K562 (cell line): ENCODE results near the gene ZBTB20. TPM values are rescaled to one million over a fixed set of nuclear protein-coding genes. Genes with fewer than 3 reads are reported as not detected.

Source experiments
- ATAC-seq: fragments of 200-7000 bp; cut with Tn5 transposase; 3 replicates; pipeline ENCODE4 v1.9.1; 2020; ENCODE audit warnings: moderate library complexity
- BruUV-seq: library from RNA; stranded (reverse); fragments of 400-500 nt; replicated peaks from 2 replicates; lab custom pipeline; 2021; lab: Mats Ljungman, UMichigan
- CTCF ChIA-PET: fragments of 300-600 bp; formaldehyde crosslinking; extraction: SDS; loops from one replicate; lab custom pipeline; 2021; ENCODE audit warnings: low intra/inter-chr PET ratio; lab: Yijun Ruan, JAX
- POLR2A ChIA-PET: fragments of 300-600, 350-650 bp; sonication (Branson Sonifier 250); formaldehyde crosslinking; extraction: SDS; loops from one replicate; lab custom pipeline; 2021; ENCODE audit warnings: antibody characterized with exemption, inconsistent platforms; lab: Yijun Ruan, JAX
- DNase-seq, 4 experiments: peaks; one replicate each; pipeline versions ENCODE4 v3.0.0 to v3.0.0-alpha.2; 2011 to 2018; ENCODE audit warnings: low spot score in 3 of 4, mixed read lengths in 3 of 4; ENCODE audit errors: extremely low read depth in 1 of 4
- FAIRE-seq: peaks from 2 replicates; lab custom pipeline; 2011; peaks lifted over from hg19 to GRCh38; lab: Jason Lieb, UNC
- H2AFZ ChIP-seq: 2 replicates; pipeline ENCODE4 v1.6.0; 2011; ENCODE audit warnings: low read depth, low read length, control low read depth, inconsistent platforms
- H3K27ac ChIP-seq: fragments of 200-600 bp; 3 replicates; pipeline ENCODE4 v1.8.0; 2011; ENCODE audit warnings: low read depth, mild to moderate bottlenecking, control low read depth, inconsistent platforms, low read length, moderate library complexity, mixed read lengths; ENCODE audit errors: extremely low read depth
- H3K27me3 ChIP-seq, 2 experiments: fragments of 300-600 bp in 1 of 2; 2 replicates in 1 of 2; 3 replicates in 1 of 2; pipeline versions ENCODE4 v1.6.0 to v1.8.0; 2011; ENCODE audit warnings: inconsistent platforms in 2 of 2, low read length in 2 of 2, mild to moderate bottlenecking in 1 of 2, mixed read lengths in 1 of 2, moderate library complexity in 1 of 2; ENCODE audit not compliant: control insufficient read depth in 2 of 2, insufficient read depth in 2 of 2
- H3K36me3 ChIP-seq: fragments of 300-600 bp; 3 replicates; pipeline ENCODE4 v1.8.0; 2011; ENCODE audit warnings: mild to moderate bottlenecking, low read length, inconsistent platforms; ENCODE audit not compliant: control insufficient read depth, insufficient read depth
- H3K4me1 ChIP-seq, 2 experiments: fragments of 200-600 bp in 1 of 2; replicated peaks in 1 of 2; 2 replicates in 1 of 2; 3 replicates in 1 of 2; pipeline versions ENCODE4 v1.5.1 to v1.8.0; 2011; ENCODE audit warnings: inconsistent platforms in 2 of 2, low read length in 2 of 2, mild to moderate bottlenecking in 1 of 2, mixed read lengths in 1 of 2, moderate library complexity in 1 of 2; ENCODE audit not compliant: control insufficient read depth in 2 of 2, insufficient read depth in 2 of 2
- H3K4me2 ChIP-seq: 2 replicates; pipeline ENCODE4 v1.6.1; 2011; ENCODE audit warnings: low read length, control low read depth, inconsistent platforms, mixed read lengths; ENCODE audit not compliant: insufficient read depth
- H3K4me3 ChIP-seq: fragments of 200-600 bp; sonication (generic), shearing (Covaris generic); 2 replicates; pipeline ENCODE4 v1.5.1; 2016; ENCODE audit warnings: control low read depth, inconsistent platforms
- H3K79me2 ChIP-seq: fragments of 200-600 bp; 3 replicates; pipeline ENCODE4 v1.8.0; 2011; ENCODE audit warnings: low read length, inconsistent platforms; ENCODE audit not compliant: control insufficient read depth, insufficient read depth
- H3K9ac ChIP-seq, 2 experiments: 2 replicates each; pipeline versions ENCODE4 v1.6.0 to v1.6.1; 2011; ENCODE audit warnings: low read depth in 2 of 2, low read length in 2 of 2, control low read depth in 1 of 2, inconsistent platforms in 1 of 2, mild to moderate bottlenecking in 1 of 2, mixed read lengths in 1 of 2; ENCODE audit not compliant: insufficient read depth in 1 of 2
- H3K9me1 ChIP-seq: one replicate; pipeline ENCODE4 v1.6.0; 2011; ENCODE audit warnings: inconsistent platforms, mild to moderate bottlenecking, low read length, moderate library complexity; ENCODE audit not compliant: control insufficient read depth, insufficient read depth
- H3K9me3 ChIP-seq: replicated peaks from 2 replicates; pipeline ENCODE4 v1.5.1; 2011; ENCODE audit warnings: low read depth, low read length, inconsistent platforms; ENCODE audit not compliant: control insufficient read depth, insufficient read depth
- H4K20me1 ChIP-seq: replicated peaks from 2 replicates; pipeline ENCODE4 v1.6.1; 2011; ENCODE audit warnings: low read length, inconsistent platforms, mixed read lengths; ENCODE audit not compliant: control insufficient read depth, insufficient read depth
- ATF7 ChIP-seq: fragments of 450-650 bp; IDR thresholded peaks from 2 replicates; pipeline ENCODE4 v1.7.1; 2014; ENCODE audit warnings: mild to moderate bottlenecking, moderate library complexity
- ETV6 ChIP-seq, 3 experiments: fragments of 150-350 bp in 1 of 3; sonication (generic) in 1 of 3; formaldehyde crosslinking in 1 of 3; IDR thresholded peaks; 2 replicates each; pipeline versions ENCODE4 v1.6.1 to v1.8.0; 2014 to 2022; ENCODE audit warnings: borderline replicate concordance in 2 of 3, low read depth in 2 of 3, antibody characterized with exemption in 1 of 3, low read length in 1 of 3, mild to moderate bottlenecking in 1 of 3, missing genetic modification reagents in 1 of 3
- FOXM1 ChIP-seq, 2 experiments: fragments of 450-650 bp in 1 of 2; sonication (generic) in 1 of 2; formaldehyde crosslinking in 1 of 2; IDR thresholded peaks; 2 replicates each; pipeline versions ENCODE4 v1.6.1 to v1.9.0; 2017 to 2022; ENCODE audit warnings: low read depth in 2 of 2, mild to moderate bottlenecking in 2 of 2, missing genetic modification reagents in 1 of 2, moderate library complexity in 1 of 2
- LCOR ChIP-seq: sonication (generic); formaldehyde crosslinking; IDR thresholded peaks from 2 replicates; pipeline ENCODE4 v1.8.0; 2022; ENCODE audit warnings: mild to moderate bottlenecking, missing genetic modification reagents
- MECOM ChIP-seq: fragments of 250-450 bp; sonication (Bioruptor Pico); IDR thresholded peaks from 2 replicates; pipeline ENCODE4 v1.8.0; 2022; ENCODE audit warnings: inconsistent platforms
- MYNN ChIP-seq, 2 experiments: sonication (generic); formaldehyde crosslinking in 1 of 2; IDR thresholded peaks; 2 replicates each; pipeline versions ENCODE4 v1.5.0 to v1.6.1; 2016 to 2020; ENCODE audit warnings: antibody characterized with exemption in 1 of 2, missing genetic modification reagents in 1 of 2
- NCOA2 ChIP-seq, 2 experiments: fragments of 450-650 bp; IDR thresholded peaks; 2 replicates each; pipeline ENCODE4 v1.6.1; 2018; ENCODE audit warnings: mild to moderate bottlenecking in 2 of 2, moderate library complexity in 1 of 2; ENCODE audit not compliant: partially characterized antibody in 2 of 2
- NR4A1 ChIP-seq, 2 experiments: fragments of 250-450 bp in 1 of 2; fragments of 450-650 bp in 1 of 2; sonication (Bioruptor Pico) in 1 of 2; IDR thresholded peaks; 2 replicates each; pipeline versions ENCODE4 v1.4.0 to v1.6.1; 2016 to 2020; ENCODE audit warnings: mild to moderate bottlenecking in 2 of 2, missing compliant biosample characterization in 1 of 2, missing genetic modification characterization in 1 of 2, moderate library complexity in 1 of 2
- POLR2AphosphoS5 ChIP-seq: IDR thresholded peaks from 2 replicates; pipeline ENCODE4 v1.6.1; 2011; ENCODE audit warnings: mild to moderate bottlenecking, low read depth, low read length, moderate library complexity; ENCODE audit not compliant: control insufficient read depth, insufficient read depth
- POLR3G ChIP-seq: IDR thresholded peaks from 2 replicates; pipeline ENCODE4 v1.6.1; 2011; ENCODE audit not compliant: insufficient read length, insufficient replicate concordance; ENCODE audit errors: extremely low read depth
- SUPT5H ChIP-seq: fragments of 450-650 bp; IDR thresholded peaks from 2 replicates; pipeline ENCODE4 v1.6.1; 2016
- ZNF785 ChIP-seq: fragments of 250-450 bp; sonication (Bioruptor Pico); IDR thresholded peaks from 2 replicates; pipeline ENCODE4 v1.4.0; 2020; ENCODE audit warnings: mild to moderate bottlenecking
- WGBS: fragments of 100-300 bp; shearing (Covaris generic); methylation state at CpG from one replicate; pipeline ENCODE4 v1.1.6; 2016; ENCODE audit warnings: low coverage, mixed read lengths; ENCODE audit not compliant: insufficient coverage; ENCODE audit errors: missing lambda C conversion rate; 5-methylcytosine and 5-hydroxymethylcytosine counted together
- in situ Hi-C: fragments of 300-500 bp; cut with MboI; formaldehyde crosslinking; loops from 4 replicates; pipeline ENCODE4 v1.15.0; 2018; ENCODE audit warnings: inconsistent platforms, mixed read lengths
- intact Hi-C: fragments of 100-400 bp; cut with micrococcal nuclease; formaldehyde crosslinking; loops from 2 replicates; pipeline ENCODE4 v1.14.2; 2022
- polyA plus RNA-seq, 8 experiments: library from polyadenylated mRNA; depleted of rRNA in 4 of 8; stranded (reverse) in 5 of 8; unstranded in 3 of 8; fragments of >200 nt; fragmentation: Nextera tagmentation in 2 of 8; fragmentation: Illumina TruSeq in 1 of 8; extraction: Ambion mirVana in 2 of 8; extraction: Trizol in 1 of 8; gene quantifications; 2 replicates each; pipeline versions ENCODE4 v1.2.1 to v1.2.3, GENCODE V29; 2011 to 2014; ENCODE audit warnings: inconsistent platforms in 1 of 8, missing spikeins in 1 of 8
- total RNA-seq, 7 experiments: library from RNA; depleted of rRNA in 6 of 7; stranded (reverse); fragments of >200 nt in 6 of 7; fragmentation: Illumina TruSeq in 2 of 7; extraction: Trizol in 2 of 7; gene quantifications; 2 replicates each; pipeline versions ENCODE4 v1.2.1 to v1.2.3, GENCODE V29; 2011 to 2021; ENCODE audit warnings: low replicate concordance in 1 of 7
- TF ChIP-seq, protein P1 (sequence below): fragments of 450-650 bp; formaldehyde crosslinking; conservative IDR thresholded peaks from 2 replicates; pipeline ENCODE4 v1.4.0; 2022; ENCODE audit warnings: mild to moderate bottlenecking, missing genetic modification characterization
- TF ChIP-seq, protein P2 (sequence below): fragments of 250-450 bp; sonication (Bioruptor Pico); IDR thresholded peaks from 2 replicates; pipeline ENCODE4 v1.5.0; 2021

ZBTB20 gene
- total and polyA plus RNA-seq, 9 of the 15 experiments (the other 6 are each of a cell fraction or from before 2014, with no cell fraction given) = 0.17 to 1.7 (median 0.45) TPM

- H3K79me2 ChIP-seq = no peaks in the 10 kb centered on the region
- TF ChIP-seq MECOM (CRISPR knock-in tag) (no peak), ZNF785 (CRISPR knock-in tag) (no peak), ETV6 (IDR thresholded peaks at IDR 0.05; ENCODE audit: borderline replicate concordance in 1 of 2, low read depth in 2 of 2, low read length in 1 of 2) (no peak), ETV6 (CRISPR knock-in tag; IDR thresholded peaks at IDR 0.05; ENCODE audit: borderline replicate concordance) (no peak), NR4A1 (CRISPR knock-in tag; IDR thresholded peaks at IDR 0.05) (no peak), NR4A1 (tag; IDR thresholded peaks at IDR 0.05) (no peak), SUPT5H (no peak)
- TF ChIP-seq, all 486 proteins: peak for 0
- no peaks in the 10 kb centered on the region for H3K4me1 ChIP-seq
Measured at GRCh38 chr3:114553949-114554593, 593.0 kb downstream of the ZBTB20 start.

DNA sequence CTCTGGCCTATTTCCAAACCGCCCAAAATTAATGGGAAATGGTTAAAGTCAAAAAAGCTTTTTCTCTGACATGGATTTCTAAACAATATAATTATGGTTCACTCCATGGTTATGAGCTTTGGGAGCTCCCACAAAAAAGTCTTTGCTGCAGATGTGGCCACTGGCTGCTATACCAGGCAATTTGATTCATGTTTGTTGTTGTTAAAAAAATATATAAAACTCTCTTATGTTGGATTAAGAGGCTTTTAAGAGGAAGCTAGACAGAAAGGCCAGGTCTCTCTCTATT is 594.6 kb downstream of the ZBTB20 start:
- in situ Hi-C loops = no loop called here
- DNase-seq (no peak), FAIRE-seq (no peak), ATAC-seq (no peak)
- Histone ChIP-seq H3K27ac (no peak overlapping the region), H3K9ac (no peak overlapping the region), H2AFZ (no peak overlapping the region), H3K9me3 (no peaks in the 10 kb centered on the region), H3K27me3 (no peaks in the 10 kb centered on the region), H3K4me3 (no peak overlapping the region), H3K36me3 (no peaks in the 10 kb centered on the region), H3K4me2 (no peak overlapping the region), H3K9me1 (no peaks in the 10 kb centered on the region), H3K79me2 (no peaks in the 10 kb centered on the region), H3K4me1 (no peaks in the 10 kb centered on the region), H4K20me1 (no peaks in the 10 kb centered on the region)
- ChIA-PET POLR2A (no interaction called here), CTCF (no interaction called here)
- intact Hi-C loops = no loop called here
- 8% methylated on average over 1 of the region's 1 CpG for WGBS
- BruUV-seq = no TSS peak
- TF ChIP-seq MYNN (IDR thresholded peaks at IDR 0.05) (no peak), MYNN (CRISPR knock-in tag; IDR thresholded peaks at IDR 0.05) (no peak), LCOR (CRISPR knock-in tag) (no peak), FOXM1 (IDR thresholded peaks at IDR 0.05; ENCODE audit: low read depth) (no peak), FOXM1 (CRISPR knock-in tag; IDR thresholded peaks at IDR 0.05; ENCODE audit: low read depth) (no peak), ATF7 (no peak), POLR3G (no peak), POLR2AphosphoS5 (no peak), NCOA2 (IDR thresholded peaks at IDR 0.05; ENCODE audit: partially characterized antibody in 2 of 2) (no peak)
- TF ChIP-seq, protein P1, sequence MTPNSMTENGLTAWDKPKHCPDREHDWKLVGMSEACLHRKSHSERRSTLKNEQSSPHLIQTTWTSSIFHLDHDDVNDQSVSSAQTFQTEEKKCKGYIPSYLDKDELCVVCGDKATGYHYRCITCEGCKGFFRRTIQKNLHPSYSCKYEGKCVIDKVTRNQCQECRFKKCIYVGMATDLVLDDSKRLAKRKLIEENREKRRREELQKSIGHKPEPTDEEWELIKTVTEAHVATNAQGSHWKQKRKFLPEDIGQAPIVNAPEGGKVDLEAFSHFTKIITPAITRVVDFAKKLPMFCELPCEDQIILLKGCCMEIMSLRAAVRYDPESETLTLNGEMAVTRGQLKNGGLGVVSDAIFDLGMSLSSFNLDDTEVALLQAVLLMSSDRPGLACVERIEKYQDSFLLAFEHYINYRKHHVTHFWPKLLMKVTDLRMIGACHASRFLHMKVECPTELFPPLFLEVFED = no peak
- TF ChIP-seq, protein P2, sequence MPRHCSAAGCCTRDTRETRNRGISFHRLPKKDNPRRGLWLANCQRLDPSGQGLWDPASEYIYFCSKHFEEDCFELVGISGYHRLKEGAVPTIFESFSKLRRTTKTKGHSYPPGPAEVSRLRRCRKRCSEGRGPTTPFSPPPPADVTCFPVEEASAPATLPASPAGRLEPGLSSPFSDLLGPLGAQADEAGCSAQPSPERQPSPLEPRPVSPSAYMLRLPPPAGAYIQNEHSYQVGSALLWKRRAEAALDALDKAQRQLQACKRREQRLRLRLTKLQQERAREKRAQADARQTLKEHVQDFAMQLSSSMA = no peak

More at GRCh38 chr3:114553949-114554593, 593.0 kb downstream of the ZBTB20 start:
- BruUV-seq = no TSS peak
- H3K27ac ChIP-seq = no peak overlapping the region
- H3K27me3 ChIP-seq = no peaks in the 10 kb centered on the region
- no peak overlapping the region for H2AFZ ChIP-seq
- no peak overlapping the region for H3K9ac ChIP-seq
- CTCF ChIA-PET = no interaction called here
- intact Hi-C loops = no loop called here
- H3K4me3 ChIP-seq = no peak overlapping the region
- FAIRE-seq = no peak
- no peak for DNase-seq
- in situ Hi-C loops = no loop called here
- no peaks in the 10 kb centered on the region for H3K9me1 ChIP-seq
- no peaks in the 10 kb centered on the region for H3K36me3 ChIP-seq
- H4K20me1 ChIP-seq = no peaks in the 10 kb centered on the region
- no peak overlapping the region for H3K4me2 ChIP-seq
- no peaks in the 10 kb centered on the region for H3K9me3 ChIP-seq
- POLR2A ChIA-PET = no interaction called here
- WGBS = 0% methylated on average over 2 of the region's 3 CpGs
- no peak for ATAC-seq
